SK-N-MC (cell line): ENCODE results near the gene DSTN.

ENCODE experiments used
- EZH2 ChIP-seq: fragments of 200-600 bp; sonication (generic); IDR thresholded peaks from one replicate; pipeline ENCODE4 v1.6.1; 2017; ENCODE audit warnings: antibody characterized with exemption
- POLR2AphosphoS5 ChIP-seq: IDR thresholded peaks from 2 replicates; pipeline ENCODE4 v1.6.1; 2012; ENCODE audit warnings: mild to moderate bottlenecking, low read depth, low read length, borderline replicate concordance

DNA sequence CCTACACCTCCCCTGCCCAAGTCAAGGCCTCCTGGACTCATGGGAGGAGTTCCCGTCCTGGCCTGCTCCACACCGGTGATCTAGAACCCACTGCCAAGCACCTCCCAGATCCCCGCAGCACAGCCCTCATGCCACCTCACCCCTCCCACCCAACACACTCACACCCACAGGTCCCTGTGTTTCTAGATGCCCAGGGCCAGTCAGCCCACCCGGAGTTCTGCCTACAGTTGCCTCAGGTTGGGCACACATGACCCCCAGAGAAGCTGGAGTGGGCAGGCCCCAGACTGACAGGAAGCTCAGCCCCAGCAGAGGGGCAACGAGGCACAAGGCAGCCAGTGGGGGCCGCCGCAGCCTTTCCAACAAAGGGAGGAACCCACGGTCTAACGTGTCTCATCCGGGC lies 82.5 kb downstream of the DSTN start:
- TF ChIP-seq EZH2 (no peak), POLR2AphosphoS5 (no peak)
